ENCODE measurements around the gene CELF2. TPM values are rescaled to one million over a fixed set of nuclear protein-coding genes. Genes with fewer than 3 reads are reported as not detected.

Gene CELF2
- total RNA-seq, 2 donors from 2014 or later: 139 to 146 TPM

- H3K4me1 Mint-ChIP-seq: peaks cover 88% of the 10 kb centered on the region
- peak overlapping the region; percentile 96 for H3K27ac Mint-ChIP-seq
- H3K27me3 Mint-ChIP-seq: no peaks in the 10 kb centered on the region
Measured at GRCh38 chr10:11201911-11202310, 184.2 kb downstream of the CELF2 start.

GRCh38 chr10:11204351-11204942 lies 186.8 kb downstream of the CELF2 start:
- peak overlapping the region; percentile 89 for H3K4me3 Mint-ChIP-seq
- ATAC-seq (replicated peaks): no peak
- no peaks in the 10 kb centered on the region for H3K9me3 Mint-ChIP-seq
- H3K4me1 Mint-ChIP-seq: peaks cover 86% of the 10 kb centered on the region
- H3K27me3 Mint-ChIP-seq: no peaks in the 10 kb centered on the region
- no peaks in the 10 kb centered on the region for H3K36me3 Mint-ChIP-seq (ENCODE audit: low read depth)
- H3K27ac Mint-ChIP-seq: peak overlapping the region; percentile 96

More at GRCh38 chr10:11201911-11202310, 184.2 kb downstream of the CELF2 start:
- ATAC-seq (replicated peaks): no peak
- peak overlapping the region; percentile 89 for H3K4me3 Mint-ChIP-seq
- H3K9me3 Mint-ChIP-seq: no peaks in the 10 kb centered on the region
- H3K36me3 Mint-ChIP-seq (ENCODE audit: low read depth): no peaks in the 10 kb centered on the region

GRCh38 chr10:11205030-11205772 lies 187.5 kb downstream of the CELF2 start:
- H3K4me3 Mint-ChIP-seq: peak overlapping the region; percentile 89
- H3K27me3 Mint-ChIP-seq: no peaks in the 10 kb centered on the region
- peak overlapping the region; percentile 96 for H3K27ac Mint-ChIP-seq
- H3K36me3 Mint-ChIP-seq (ENCODE audit: low read depth): no peaks in the 10 kb centered on the region
- peaks cover 85% of the 10 kb centered on the region for H3K4me1 Mint-ChIP-seq
- ATAC-seq (replicated peaks): peak; percentile 85
- H3K9me3 Mint-ChIP-seq: no peaks in the 10 kb centered on the region

- Mint-ChIP-seq H3K4me3 (peak overlapping the region; percentile 89), H3K9me3 (no peaks in the 10 kb centered on the region), H3K36me3 (ENCODE audit: low read depth) (no peaks in the 10 kb centered on the region), H3K4me1 (peaks cover 79% of the 10 kb centered on the region), H3K27ac (peak overlapping the region; percentile 96), H3K27me3 (no peaks in the 10 kb centered on the region)
- no peak for ATAC-seq (replicated peaks)
Measured at GRCh38 chr10:11206676-11207559, 189.2 kb downstream of the CELF2 start.

GRCh38 chr10:11207560-11207844 lies 189.8 kb downstream of the CELF2 start:
- Mint-ChIP-seq H3K4me1 (peaks cover 80% of the 10 kb centered on the region), H3K27ac (peak overlapping the region; percentile 96), H3K27me3 (no peaks in the 10 kb centered on the region), H3K9me3 (no peaks in the 10 kb centered on the region), H3K4me3 (peak overlapping the region; percentile 89), H3K36me3 (ENCODE audit: low read depth) (no peaks in the 10 kb centered on the region)
- no peak for ATAC-seq (replicated peaks)

- H3K4me1 Mint-ChIP-seq: peaks cover 82% of the 10 kb centered on the region
- H3K4me3 Mint-ChIP-seq: peak overlapping the region; percentile 89
- no peaks in the 10 kb centered on the region for H3K27me3 Mint-ChIP-seq
- peak; percentile 2 for ATAC-seq (replicated peaks)
- no peaks in the 10 kb centered on the region for H3K36me3 Mint-ChIP-seq (ENCODE audit: low read depth)
- no peaks in the 10 kb centered on the region for H3K9me3 Mint-ChIP-seq
- H3K27ac Mint-ChIP-seq: peak overlapping the region; percentile 96
Measured at GRCh38 chr10:11208243-11208642, 190.6 kb downstream of the CELF2 start.

- peak overlapping the region; percentile 89 for H3K4me3 Mint-ChIP-seq
- no peaks in the 10 kb centered on the region for H3K9me3 Mint-ChIP-seq
- ATAC-seq (replicated peaks): peak; percentile 31
- H3K27me3 Mint-ChIP-seq: no peaks in the 10 kb centered on the region
- no peaks in the 10 kb centered on the region for H3K36me3 Mint-ChIP-seq (ENCODE audit: low read depth)
- peak overlapping the region; percentile 96 for H3K27ac Mint-ChIP-seq
- peaks cover 87% of the 10 kb centered on the region for H3K4me1 Mint-ChIP-seq
Measured at GRCh38 chr10:11208908-11209829, 191.5 kb downstream of the CELF2 start.

GRCh38 chr10:11209830-11210181 lies 192.1 kb downstream of the CELF2 start:
- H3K9me3 Mint-ChIP-seq: no peaks in the 10 kb centered on the region
- H3K4me3 Mint-ChIP-seq: peak overlapping the region; percentile 89
- no peaks in the 10 kb centered on the region for H3K36me3 Mint-ChIP-seq (ENCODE audit: low read depth)
- no peak for ATAC-seq (replicated peaks)
- peaks cover 85% of the 10 kb centered on the region for H3K4me1 Mint-ChIP-seq
- H3K27me3 Mint-ChIP-seq: no peaks in the 10 kb centered on the region
- H3K27ac Mint-ChIP-seq: peak overlapping the region; percentile 96

- H3K27me3 Mint-ChIP-seq: no peaks in the 10 kb centered on the region
- no peaks in the 10 kb centered on the region for H3K9me3 Mint-ChIP-seq
- peak overlapping the region; percentile 89 for H3K4me3 Mint-ChIP-seq
- no peak for ATAC-seq (replicated peaks)
- peaks cover 85% of the 10 kb centered on the region for H3K4me1 Mint-ChIP-seq
- peak overlapping the region; percentile 96 for H3K27ac Mint-ChIP-seq
- H3K36me3 Mint-ChIP-seq (ENCODE audit: low read depth): no peaks in the 10 kb centered on the region
Measured at GRCh38 chr10:11210211-11210922, 192.7 kb downstream of the CELF2 start.

- no peaks in the 10 kb centered on the region for H3K9me3 Mint-ChIP-seq
- H3K4me3 Mint-ChIP-seq: peak overlapping the region; percentile 89
- H3K4me1 Mint-ChIP-seq: peaks cover 87% of the 10 kb centered on the region
- H3K27ac Mint-ChIP-seq: peak overlapping the region; percentile 96
- H3K36me3 Mint-ChIP-seq (ENCODE audit: low read depth): no peaks in the 10 kb centered on the region
- peak; percentile 41 for ATAC-seq (replicated peaks)
- H3K27me3 Mint-ChIP-seq: no peaks in the 10 kb centered on the region
Measured at GRCh38 chr10:11212288-11213085, 194.8 kb downstream of the CELF2 start.

- Mint-ChIP-seq H3K9me3 (no peaks in the 10 kb centered on the region), H3K36me3 (ENCODE audit: low read depth) (no peaks in the 10 kb centered on the region), H3K4me3 (peak overlapping the region; percentile 89), H3K27ac (peak overlapping the region; percentile 96), H3K4me1 (peaks cover 83% of the 10 kb centered on the region), H3K27me3 (no peaks in the 10 kb centered on the region)
- no peak for ATAC-seq (replicated peaks)
Measured at GRCh38 chr10:11213137-11213536, 195.5 kb downstream of the CELF2 start.

GRCh38 chr10:11214407-11214806 lies 196.7 kb downstream of the CELF2 start:
- H3K27me3 Mint-ChIP-seq: no peaks in the 10 kb centered on the region
- no peak for ATAC-seq (replicated peaks)
- H3K4me1 Mint-ChIP-seq: peaks cover 76% of the 10 kb centered on the region
- H3K27ac Mint-ChIP-seq: peak overlapping the region; percentile 71
- no peaks in the 10 kb centered on the region for H3K36me3 Mint-ChIP-seq (ENCODE audit: low read depth)
- H3K9me3 Mint-ChIP-seq: no peaks in the 10 kb centered on the region
- peak overlapping the region; percentile 89 for H3K4me3 Mint-ChIP-seq

- ATAC-seq (replicated peaks): no peak
- Mint-ChIP-seq H3K36me3 (ENCODE audit: low read depth) (no peaks in the 10 kb centered on the region), H3K4me3 (peak overlapping the region; percentile 89), H3K4me1 (peaks cover 75% of the 10 kb centered on the region), H3K27ac (peak overlapping the region; percentile 71), H3K27me3 (no peaks in the 10 kb centered on the region), H3K9me3 (no peaks in the 10 kb centered on the region)
Measured at GRCh38 chr10:11215471-11215870, 197.8 kb downstream of the CELF2 start.

Measured in activated T-helper 17 cell treated with anti-CD3 and anti-CD28 coated beads, Interleukin-2, amount 50 U/mL, for 72 hours (primary cell).